Upper lobe of left lung (tissue), 4 donors: Measurements from ENCODE around the gene RNF168.

Experiments
- EP300 ChIP-seq, 4 donors: sonication (generic); formaldehyde crosslinking; IDR thresholded peaks; one replicate each; pipeline ENCODE4 v1.5.1; 2017; ENCODE audit warnings: antibody characterized with exemption in 4 of 4, control low read depth in 2 of 4
- POLR2A ChIP-seq, 4 donors: fragments of 450-650 bp; IDR thresholded peaks; one replicate each; pipeline ENCODE4 v1.5.1; 2016 to 2017; ENCODE audit warnings: antibody characterized with exemption in 4 of 4, mild to moderate bottlenecking in 2 of 4
- TF ChIP-seq, protein P1 (sequence below), 6 experiments: fragments of 450-650 bp in 4 of 6; fragments of 200-600 bp in 2 of 6; sonication (generic) in 2 of 6; IDR thresholded peaks; one replicate each; pipeline ENCODE4 v1.5.1; 2016 to 2019; ENCODE audit warnings: antibody characterized with exemption in 6 of 6

DNA sequence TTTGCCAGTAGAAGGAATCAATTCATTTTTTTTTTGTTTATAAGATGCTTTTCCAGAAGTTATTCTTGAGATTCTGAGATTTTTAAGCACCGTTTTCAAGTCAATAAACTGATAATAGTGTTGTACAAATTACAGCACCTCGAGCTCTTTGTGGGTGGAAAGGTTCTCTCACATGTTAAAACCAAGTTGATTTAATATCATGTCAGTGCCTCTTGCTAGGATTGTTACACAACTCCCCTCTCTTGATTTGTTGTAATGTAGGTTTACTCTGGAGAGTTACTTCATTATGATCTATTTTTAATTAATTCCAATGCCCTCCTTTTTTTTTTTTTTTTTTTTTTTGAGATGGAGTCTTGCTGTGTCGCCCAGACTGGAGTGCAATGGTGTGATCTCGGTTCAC, 45.5 kb downstream of the RNF168 start:
- TF ChIP-seq, protein P1, sequence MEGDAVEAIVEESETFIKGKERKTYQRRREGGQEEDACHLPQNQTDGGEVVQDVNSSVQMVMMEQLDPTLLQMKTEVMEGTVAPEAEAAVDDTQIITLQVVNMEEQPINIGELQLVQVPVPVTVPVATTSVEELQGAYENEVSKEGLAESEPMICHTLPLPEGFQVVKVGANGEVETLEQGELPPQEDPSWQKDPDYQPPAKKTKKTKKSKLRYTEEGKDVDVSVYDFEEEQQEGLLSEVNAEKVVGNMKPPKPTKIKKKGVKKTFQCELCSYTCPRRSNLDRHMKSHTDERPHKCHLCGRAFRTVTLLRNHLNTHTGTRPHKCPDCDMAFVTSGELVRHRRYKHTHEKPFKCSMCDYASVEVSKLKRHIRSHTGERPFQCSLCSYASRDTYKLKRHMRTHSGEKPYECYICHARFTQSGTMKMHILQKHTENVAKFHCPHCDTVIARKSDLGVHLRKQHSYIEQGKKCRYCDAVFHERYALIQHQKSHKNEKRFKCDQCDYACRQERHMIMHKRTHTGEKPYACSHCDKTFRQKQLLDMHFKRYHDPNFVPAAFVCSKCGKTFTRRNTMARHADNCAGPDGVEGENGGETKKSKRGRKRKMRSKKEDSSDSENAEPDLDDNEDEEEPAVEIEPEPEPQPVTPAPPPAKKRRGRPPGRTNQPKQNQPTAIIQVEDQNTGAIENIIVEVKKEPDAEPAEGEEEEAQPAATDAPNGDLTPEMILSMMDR (IDR thresholded peaks at IDR 0.05) = no peak
- TF ChIP-seq POLR2A (IDR thresholded peaks at IDR 0.05) (no peak), EP300 (IDR thresholded peaks at IDR 0.05) (no peak)
